AML-193 (cell line): ENCODE data around the gene EIF4G3.
A peak's percentile ranks its signal among the peaks of the same experiment; 100 is the strongest.

ENCODE experiments used
- DNase-seq, 2 experiments: peaks; one replicate each; lab custom pipeline; 2025; lab: John Stamatoyannopoulos, UW

EIF4G3 gene

DNA sequence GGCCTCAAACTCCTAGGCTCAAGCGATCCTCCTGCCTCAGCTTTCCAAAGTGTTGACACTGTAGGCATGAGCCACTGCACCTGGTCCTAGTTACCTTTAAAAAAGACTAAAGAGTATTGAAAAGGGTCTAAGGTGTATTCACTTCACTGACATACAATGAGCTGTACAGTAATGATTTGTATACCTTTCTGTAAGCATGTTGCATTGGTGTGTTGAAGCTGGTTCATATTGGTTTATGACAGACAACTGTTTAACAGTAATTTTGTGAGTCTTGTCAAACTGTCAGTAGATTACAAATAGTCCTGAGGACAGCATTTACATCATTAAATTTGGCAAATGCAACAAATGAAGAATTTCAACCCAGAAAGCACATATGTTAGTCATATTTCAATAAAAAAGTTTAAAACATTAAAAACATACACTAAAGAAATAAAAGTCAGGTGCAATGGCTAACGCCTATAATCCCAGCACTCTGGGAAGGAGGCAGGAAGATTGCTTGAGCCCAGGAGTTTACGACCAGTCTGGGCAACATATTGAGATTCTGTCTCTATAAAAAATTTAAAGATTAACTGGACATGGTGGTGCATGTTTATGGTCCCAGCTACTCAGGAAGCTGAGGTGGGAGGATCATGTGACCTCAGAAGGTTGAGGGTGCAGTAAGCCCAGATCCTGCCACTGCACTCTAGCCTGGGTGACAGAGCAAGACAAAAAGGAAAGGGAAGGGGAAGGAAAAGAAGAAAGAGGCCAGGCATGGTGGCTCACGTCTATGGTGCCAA is 301.3 kb downstream of the EIF4G3 start:
- no peak for DNase-seq

DNA sequence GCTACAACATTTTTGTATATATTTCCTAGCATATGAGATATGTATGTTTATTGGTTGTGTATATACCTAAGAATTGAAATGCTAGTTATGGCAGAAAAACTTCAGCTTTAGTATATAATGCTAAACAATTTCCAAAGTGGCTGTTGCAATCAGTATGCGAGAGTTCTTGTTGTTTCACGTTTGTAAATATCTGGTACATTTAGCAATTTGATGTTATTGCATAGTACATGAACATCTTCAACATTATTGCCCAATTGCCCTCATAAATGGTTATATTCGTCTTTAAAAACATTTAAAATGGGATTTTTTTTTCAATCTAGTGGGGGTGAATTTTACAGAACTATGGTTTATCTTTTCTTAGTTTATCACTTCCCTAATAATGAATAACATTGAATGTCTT is 303.4 kb downstream of the EIF4G3 start:
- peak; percentile 12 to 14 for DNase-seq

DNA sequence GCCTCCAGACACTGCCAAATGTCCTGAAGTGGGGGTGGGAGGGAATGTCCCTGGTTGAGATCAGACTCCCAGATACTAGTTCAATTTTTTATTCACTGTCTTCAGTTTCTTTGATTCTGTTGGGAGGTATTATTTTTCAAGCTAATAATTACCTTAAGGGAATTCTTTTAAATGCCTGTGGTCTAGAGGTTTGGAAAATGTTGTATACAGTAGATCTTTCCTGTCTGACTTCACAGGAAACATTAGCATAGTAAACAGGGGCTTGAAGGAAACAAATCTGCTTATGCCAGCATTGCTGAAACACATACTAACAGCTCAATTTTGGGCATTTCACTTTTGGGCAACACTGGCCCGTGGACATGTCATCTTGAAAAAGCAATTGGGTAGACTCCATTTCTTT is 305.3 kb downstream of the EIF4G3 start:
- DNase-seq: no peak

DNA sequence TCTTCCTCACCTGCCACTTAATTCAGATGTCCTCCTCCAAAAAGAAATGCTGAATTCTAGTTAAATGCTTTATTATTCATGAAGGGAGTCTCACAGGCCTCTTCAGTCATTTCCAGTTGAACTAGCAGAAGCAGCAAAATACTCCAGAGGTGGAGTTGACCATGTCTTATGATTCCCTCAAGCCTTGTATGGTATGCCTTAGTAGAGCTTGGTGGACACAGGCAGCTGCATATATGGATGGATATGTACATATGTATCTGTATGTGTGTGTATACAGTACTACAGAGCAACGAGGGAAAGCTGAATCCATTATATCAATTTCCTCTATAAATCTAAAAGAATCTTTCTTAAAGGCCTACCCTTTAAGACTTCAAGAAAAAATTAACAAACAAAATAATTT is 306.0 kb downstream of the EIF4G3 start:
- no peak for DNase-seq

DNA sequence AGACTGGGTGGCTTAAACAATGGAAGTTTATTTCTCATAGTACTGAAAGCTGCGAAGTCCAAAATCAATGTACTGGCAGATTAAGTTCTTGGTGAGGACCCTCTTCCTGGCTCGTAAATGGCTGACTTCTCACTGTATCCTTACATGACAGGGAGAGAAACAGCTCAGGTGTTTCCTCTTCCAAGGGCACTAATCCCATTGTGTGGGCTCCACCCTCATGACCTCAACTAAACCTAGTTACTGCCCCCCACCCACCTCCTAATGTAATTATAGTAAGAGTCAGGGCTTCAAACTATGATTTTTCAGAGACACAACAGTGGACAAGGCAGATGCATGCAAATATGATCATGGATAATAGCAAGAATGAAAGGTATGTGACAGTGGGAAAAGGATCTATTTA is 308.4 kb downstream of the EIF4G3 start:
- DNase-seq: no peak

DNA sequence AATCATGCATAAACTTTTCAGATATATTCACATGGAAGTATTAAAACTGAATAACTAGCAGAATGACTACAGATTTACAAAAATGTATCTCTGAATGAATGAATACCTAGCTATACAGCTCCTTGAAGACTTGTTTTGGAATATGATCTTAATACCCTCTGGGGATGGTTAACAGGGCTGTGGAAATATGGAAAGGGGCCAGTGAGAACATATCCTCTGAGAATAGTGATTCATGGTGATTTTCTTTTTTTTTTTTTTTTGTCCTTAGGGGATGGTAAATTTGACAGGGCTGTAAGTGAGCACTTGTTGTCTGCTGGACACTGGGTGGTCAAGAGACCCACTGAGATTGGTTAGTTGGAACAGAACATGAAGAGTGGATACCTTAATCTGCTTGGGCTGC is 308.9 kb downstream of the EIF4G3 start:
- DNase-seq: no peak

DNA sequence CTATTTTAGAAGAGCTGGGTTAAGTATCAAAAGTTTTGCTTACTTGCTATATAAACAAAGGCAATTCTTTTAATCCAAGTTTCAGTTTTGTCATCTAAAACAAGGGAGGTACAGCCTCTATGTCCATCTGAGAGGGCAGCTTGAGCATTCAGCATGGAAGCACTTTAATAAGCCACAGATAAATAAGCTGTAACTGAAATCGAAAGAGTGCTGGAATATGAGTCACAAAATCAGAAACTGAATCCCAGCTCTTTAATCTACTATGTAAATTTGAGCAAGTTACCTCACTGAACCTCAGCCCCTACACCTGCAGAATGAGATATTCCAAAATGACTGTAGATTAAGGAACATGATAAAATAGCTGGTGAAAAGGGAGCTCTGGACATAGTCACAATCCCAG is 309.6 kb downstream of the EIF4G3 start:
- DNase-seq: no peak

DNA sequence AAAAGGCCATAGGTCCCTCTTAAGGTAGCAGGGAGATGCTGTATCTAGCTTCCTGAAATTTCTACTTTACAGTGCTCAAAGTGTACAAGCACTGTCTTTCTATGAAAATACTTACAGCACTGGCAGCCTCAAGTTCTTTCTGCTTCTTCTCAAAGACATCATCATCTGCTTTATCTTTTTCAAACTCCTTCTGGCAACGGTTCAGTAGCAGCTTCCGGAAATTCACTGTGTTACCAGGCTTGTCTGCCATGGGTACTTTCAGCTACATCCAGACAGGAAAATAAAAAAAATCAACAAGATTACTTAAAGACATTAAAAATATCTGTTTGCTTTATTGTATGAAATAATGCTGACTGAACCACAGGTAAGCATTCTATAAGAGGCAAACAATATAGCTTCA is 311.7 kb downstream of the EIF4G3 start:
- no peak for DNase-seq

DNA sequence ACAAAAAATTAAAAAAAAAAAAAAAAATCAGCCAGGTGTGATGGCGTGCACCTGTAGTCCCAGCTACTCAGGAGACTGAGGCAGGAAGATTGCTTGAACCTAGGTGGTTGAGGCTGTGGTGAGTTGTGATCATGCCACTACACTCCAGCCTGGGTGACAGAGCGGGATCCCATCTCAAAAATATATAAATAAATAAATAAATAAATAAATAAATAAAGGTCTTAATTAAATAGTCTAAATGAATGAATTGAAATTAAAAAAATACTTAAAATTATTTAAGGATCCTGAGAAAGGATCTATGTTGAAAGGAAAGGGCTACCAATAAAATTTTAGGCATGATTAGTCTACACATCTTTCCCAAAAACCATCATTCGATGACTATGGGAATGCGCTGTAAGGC is 322.2 kb downstream of the EIF4G3 start:
- DNase-seq: no peak

DNA sequence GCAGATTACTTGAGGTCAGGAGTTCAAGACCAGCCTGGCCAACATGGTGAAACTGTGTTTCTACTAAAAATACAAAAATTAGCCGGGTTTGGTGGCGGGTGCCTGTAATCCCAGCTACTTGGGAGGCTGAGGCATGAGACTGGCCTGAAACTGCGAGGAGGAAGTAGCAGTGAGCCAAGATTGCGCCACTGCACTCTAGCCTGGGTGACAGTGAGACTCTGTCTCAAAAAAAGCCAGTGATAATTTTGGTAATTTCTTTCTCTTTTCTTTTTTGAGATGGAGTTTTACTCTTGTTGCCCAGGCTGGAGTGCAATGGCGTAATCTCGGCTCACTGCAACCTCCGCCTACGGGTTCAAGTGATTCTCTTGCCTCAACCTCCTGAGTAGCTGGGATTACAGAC is 324.9 kb downstream of the EIF4G3 start:
- DNase-seq: peak; percentile 22 to 25

DNA sequence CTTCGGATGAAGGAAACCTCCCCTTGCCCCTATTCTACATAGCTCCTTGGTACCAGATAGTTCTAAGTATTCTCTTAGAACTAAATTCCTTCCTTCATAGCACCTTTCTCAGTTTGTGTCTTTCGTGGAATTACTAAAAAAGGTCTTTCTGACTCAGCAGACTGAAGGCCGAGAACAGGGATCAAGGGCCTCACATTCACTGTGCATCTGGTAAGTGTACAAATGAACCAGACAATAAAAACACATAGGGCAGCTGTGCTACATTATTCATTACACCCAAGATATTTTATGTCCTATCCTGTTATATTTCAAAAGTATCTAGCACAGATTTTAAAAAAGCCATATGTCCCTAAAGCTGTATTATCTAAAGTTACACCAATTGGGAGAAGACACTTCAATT is 326.7 kb downstream of the EIF4G3 start:
- no peak for DNase-seq

DNA sequence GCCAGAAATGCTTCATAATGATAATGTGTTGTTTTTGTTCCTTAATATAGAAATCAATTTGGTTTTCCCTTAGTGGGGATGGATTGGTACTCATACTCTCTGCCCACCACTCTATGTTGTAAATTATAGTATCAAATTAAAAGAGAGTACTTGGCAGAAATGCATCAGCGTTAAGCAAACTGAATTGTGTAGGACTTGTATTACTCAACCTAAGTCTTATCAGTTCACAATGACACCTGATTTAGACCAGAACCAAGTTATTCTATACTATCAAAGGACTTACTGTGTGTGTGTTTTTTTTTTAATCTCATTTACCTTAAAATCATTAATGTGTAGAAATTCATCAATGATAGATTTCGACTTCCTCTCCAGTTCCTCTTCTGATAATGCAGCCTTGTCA is 327.6 kb downstream of the EIF4G3 start:
- no peak for DNase-seq

DNA sequence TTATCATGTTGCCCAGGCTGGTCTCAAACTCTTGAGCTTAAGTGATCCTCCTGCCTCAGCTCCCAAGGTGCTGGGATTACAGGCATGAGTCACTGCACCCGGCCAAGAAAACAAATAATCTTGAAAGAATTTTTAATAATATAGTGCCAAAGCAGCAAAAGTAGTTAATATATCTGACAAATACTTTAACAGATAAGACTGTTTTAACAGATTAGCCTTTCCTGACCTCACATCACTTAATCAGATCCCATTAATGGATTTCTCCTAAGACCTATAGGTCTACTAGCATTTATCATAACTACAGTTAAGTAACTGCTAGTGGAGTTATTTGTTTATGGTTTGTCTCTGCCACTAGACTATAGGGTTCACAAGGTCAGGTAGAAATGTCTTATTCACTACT is 328.5 kb downstream of the EIF4G3 start:
- no peak for DNase-seq

DNA sequence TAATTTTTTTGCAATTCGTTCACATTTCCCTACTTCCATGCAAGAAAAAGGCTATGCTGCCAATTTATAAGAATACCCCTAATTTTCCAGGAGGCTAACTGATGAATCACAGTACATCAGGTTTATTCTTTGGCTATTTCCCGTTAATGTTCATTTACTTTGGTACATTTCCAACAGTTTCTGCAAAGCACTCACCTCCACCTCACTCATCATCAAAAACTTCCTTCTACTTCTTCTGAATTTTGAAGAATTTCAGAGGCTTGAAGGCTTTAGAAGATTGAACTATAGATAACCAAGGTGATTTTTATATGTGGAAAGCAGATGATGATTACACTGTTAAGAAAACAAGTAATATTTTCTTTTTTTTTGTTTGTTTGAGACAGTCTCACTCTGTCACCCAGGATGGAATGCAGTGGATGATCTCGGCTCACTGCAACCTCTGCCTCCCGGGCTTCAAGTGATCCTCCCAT is 329.1 kb downstream of the EIF4G3 start:
- no peak for DNase-seq

DNA sequence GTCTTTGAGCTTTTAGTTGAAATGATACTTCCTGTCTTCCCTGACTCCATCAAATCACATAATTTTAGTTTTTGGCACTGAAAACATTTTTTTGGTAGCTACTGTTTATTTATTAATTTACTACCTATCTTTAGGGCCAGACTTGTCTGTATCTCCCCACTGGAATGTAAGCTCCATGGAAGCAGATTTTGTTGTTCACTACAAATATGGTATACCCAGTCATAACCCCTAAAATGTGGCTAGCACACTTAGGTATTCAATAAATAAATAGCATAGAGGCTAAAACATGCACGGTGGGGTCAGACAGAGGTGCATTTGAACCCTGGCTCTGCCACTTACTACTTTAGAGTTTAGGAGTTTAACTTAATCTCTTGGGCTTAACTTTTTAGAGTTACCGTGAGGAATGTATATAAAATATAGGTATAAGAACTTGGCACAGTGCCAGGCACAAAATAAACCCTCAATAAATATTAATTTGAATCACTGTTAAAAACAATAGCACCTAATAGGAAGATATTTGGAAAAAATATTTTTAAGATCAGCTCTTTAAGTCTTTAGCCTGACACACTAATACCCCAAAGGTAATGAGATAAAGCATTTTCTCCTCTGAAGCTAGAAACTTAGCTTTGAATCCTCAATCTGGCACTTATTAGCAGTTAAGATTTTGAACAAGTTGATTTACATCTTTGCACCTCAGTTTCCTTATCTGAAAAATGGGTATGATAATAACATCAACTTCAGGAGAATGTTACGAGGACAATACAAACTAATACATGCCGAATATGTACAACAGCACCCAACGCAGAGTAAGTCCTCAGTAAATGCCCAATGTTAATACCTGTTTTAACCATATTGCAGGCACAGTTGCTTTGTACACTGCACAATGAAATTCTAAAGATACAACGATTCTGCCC is 330.0 kb downstream of the EIF4G3 start:
- no peak for DNase-seq

DNA sequence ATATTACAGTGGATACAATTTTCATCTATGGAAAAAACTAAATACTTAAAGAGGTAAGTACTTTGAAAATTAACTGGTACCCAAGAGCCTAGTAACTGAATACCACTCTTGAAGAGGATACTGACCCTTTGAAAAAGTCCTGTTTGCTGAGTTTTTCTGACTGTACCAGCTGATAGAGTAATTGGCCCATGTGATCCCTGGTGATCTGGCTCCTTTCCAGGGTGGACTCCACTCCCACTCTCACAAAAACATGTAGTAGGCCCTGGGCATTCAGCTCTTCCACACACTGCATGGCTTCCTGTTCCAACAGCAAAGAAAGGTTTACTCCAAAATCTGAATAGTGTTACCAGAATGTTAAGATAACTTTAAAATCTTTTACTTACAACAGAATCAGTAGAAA is 336.0 kb downstream of the EIF4G3 start:
- no peak for DNase-seq

DNA sequence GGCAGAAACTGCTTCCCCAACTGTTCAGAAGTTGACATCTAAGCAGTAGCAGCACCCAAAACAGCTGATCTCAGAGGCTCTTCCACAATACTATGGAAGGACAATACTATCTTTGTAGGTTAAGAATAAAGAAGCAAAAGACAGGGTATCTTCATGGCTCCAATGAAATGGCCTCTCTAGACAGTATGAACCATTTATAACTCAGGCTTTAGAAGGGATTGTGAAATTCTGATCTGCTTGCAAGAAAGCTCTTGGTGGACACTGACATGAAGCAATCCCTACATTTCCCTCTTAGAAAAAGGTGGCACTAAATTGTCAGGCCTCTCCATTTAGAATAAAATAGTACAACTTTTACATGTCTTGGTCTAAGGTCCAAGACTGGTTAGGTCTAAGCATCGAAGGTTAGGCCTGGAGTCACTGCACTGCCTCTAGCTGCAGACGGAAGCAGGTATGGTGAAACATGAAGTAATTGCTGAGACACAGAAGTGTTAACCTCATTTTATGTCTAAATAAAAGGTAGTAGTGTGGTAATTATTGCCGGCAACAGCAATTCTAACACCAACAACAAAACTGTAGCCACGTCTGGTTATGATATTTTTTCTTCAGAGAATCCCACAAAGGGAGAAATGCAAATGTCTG is 339.0 kb downstream of the EIF4G3 start:
- peak; percentile 56 to 58 for DNase-seq

DNA sequence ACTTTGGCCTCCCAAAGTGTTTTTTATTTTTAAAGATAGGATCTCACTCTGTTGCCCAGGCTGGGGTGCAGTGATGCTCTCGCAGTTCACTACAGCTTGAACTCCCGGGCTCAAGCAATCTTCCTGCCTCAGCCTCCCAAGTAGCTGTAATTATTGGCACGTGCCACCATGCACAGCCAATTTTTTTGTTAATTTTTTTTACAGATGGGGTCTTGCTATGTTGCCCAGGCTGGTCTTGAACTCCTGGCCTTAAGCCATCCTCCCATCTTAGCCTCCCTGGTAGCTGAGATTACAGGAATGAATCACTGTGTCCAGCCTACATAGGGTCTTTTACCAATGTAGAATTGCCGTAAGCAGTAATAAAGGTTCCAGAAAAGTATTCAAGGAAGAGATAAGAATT is 340.5 kb downstream of the EIF4G3 start:
- no peak for DNase-seq

DNA sequence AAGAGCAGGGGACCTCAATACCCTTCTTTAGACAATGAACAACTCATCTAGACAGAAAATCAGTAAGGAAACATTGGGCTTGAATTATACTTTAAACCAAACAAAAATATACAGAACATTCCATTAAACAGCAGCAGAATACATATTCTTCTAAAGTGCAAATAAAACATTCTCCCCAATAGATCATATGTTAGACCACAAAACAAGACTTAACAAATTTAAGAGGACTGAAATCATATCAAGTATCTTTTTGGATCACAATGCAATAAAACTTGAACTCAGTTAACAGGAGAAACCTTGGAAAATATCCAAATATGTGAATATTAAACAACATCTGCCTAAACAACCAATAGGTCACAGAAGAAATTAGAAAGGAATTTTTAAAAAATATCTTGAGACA is 341.9 kb downstream of the EIF4G3 start:
- no peak for DNase-seq

DNA sequence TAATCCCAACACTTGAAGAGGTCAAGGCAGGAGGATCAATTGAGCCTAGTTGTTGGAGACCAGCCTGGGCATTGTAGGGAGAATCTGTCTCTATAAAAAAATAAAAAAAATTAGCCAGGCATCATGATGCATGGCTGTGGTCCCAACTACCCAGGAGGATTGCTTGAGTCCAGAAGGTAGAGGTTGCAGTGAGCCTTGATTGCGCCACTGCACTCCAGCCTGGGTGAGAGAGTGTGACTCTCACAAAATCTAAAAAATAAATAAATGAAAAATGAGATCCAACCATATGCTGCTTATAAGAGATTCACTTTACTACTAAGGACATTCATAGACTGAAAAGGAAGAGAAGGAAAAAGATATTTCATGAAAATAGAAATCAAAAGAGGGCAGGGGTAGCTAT is 342.5 kb downstream of the EIF4G3 start:
- no peak for DNase-seq

DNA sequence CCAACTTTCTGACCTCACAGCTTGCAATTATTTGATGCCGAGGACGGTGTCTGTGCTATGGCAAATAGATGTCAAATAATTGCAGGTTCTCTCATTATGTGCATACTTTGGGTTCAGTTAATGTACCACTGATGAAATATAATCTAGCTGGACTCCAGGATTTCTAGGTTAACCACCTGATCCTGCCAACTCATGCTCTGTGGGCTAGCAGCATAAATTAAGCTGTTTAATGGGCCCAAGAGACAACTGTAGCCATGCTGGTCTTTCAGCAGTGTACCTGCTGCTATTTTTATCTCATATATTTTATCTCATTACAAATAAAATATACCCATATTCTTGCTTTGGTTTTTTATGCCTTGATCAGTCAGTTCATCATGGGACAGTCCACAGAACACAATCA is 346.3 kb downstream of the EIF4G3 start:
- DNase-seq: no peak

DNA sequence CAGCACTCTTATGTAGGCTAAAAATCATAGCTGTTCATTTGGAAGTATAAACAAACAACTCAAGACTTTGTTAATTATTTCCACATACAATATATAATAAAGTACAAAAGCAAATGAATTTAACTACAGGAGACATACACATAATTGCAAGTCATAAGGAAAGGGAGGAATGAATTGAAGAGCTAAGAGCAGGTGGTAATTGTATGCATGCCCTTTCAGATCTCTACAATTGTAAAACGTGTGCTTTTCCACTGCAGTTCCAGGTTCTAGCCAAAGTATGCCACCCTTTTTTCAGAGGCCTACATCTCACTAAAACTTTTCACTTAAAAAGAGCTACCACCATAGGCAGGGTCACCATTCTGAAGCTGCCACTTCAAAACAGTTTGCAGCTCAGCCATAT is 346.8 kb downstream of the EIF4G3 start:
- DNase-seq: no peak

DNA sequence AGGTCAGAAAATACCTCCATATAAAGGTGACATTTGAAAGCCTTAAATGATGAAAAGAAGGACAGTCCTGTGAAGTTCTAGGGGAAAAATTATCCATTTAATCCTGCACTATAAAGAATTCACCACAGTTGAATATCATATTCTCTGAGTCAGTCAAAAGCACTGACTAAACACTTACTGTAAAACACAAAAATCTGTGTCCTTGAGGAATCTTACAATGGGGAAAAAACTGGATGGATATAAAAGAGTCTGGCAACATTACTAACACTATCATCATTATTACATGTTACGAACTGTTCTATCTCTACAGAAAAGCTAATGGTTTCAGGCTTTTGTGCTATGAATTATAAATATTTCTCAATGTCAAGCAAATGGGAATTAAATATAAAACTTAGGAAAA is 347.2 kb downstream of the EIF4G3 start:
- no peak for DNase-seq
